CD1c-positive myeloid dendritic cell (primary cell): ENCODE results near the gene LRRFIP2.

Experiments
- DNase-seq: peaks from one replicate; pipeline ENCODE4 v3.0.0-alpha.2; 2016; ENCODE audit errors: extremely low spot score

Gene LRRFIP2

GRCh38 chr3:37116998-37117397, 57.4 kb downstream of the LRRFIP2 start:
- no peak for DNase-seq

- no peak for DNase-seq
Observed at GRCh38 chr3:37115446-37115845, 58.9 kb downstream of the LRRFIP2 start.

- no peak for DNase-seq
Observed at GRCh38 chr3:37114251-37115145, 59.9 kb downstream of the LRRFIP2 start.

GRCh38 chr3:37112987-37113386, 61.4 kb downstream of the LRRFIP2 start:
- no peak for DNase-seq

- no peak for DNase-seq
Observed at GRCh38 chr3:37111199-37111598, 63.2 kb downstream of the LRRFIP2 start.

GRCh38 chr3:37107846-37108245, 66.5 kb downstream of the LRRFIP2 start:
- no peak for DNase-seq

- no peak for DNase-seq
Observed at GRCh38 chr3:37103103-37103808, 71.1 kb downstream of the LRRFIP2 start.

- DNase-seq = no peak
Observed at GRCh38 chr3:37100411-37100810, 74.0 kb downstream of the LRRFIP2 start.

GRCh38 chr3:37099469-37099868, 74.9 kb downstream of the LRRFIP2 start:
- no peak for DNase-seq

- DNase-seq = no peak
Observed at GRCh38 chr3:37098884-37099283, 75.5 kb downstream of the LRRFIP2 start.

- DNase-seq = no peak
Observed at GRCh38 chr3:37097776-37098175, 76.6 kb downstream of the LRRFIP2 start.

GRCh38 chr3:37096975-37097374, 77.4 kb downstream of the LRRFIP2 start:
- no peak for DNase-seq

- no peak for DNase-seq
Observed at GRCh38 chr3:37096288-37096687, 78.1 kb downstream of the LRRFIP2 start.

- DNase-seq = no peak
Observed at GRCh38 chr3:37094636-37095035, 79.7 kb downstream of the LRRFIP2 start.

GRCh38 chr3:37093481-37093880, 80.9 kb downstream of the LRRFIP2 start:
- DNase-seq = no peak

- no peak for DNase-seq
Observed at GRCh38 chr3:37092484-37092883, 81.9 kb downstream of the LRRFIP2 start.

GRCh38 chr3:37087870-37088269, 86.5 kb downstream of the LRRFIP2 start:
- DNase-seq = no peak

- DNase-seq = no peak
Observed at GRCh38 chr3:37086918-37087317, 87.5 kb downstream of the LRRFIP2 start.

- no peak for DNase-seq
Observed at GRCh38 chr3:37082317-37082716, 92.1 kb downstream of the LRRFIP2 start.

- DNase-seq = no peak
Observed at GRCh38 chr3:37075955-37076354, 98.4 kb downstream of the LRRFIP2 start.

GRCh38 chr3:37074178-37074577, 100.2 kb downstream of the LRRFIP2 start:
- no peak for DNase-seq

GRCh38 chr3:37072892-37073291, 101.5 kb downstream of the LRRFIP2 start:
- no peak for DNase-seq

GRCh38 chr3:37071921-37072320, 102.5 kb downstream of the LRRFIP2 start:
- DNase-seq = no peak
